ENCODE results near the gene EXOC1.

EXOC1 gene

GRCh38 chr4:55854129-55854528 is 681 bp downstream of the EXOC1 start:
- no peak for DNase-seq

DNA sequence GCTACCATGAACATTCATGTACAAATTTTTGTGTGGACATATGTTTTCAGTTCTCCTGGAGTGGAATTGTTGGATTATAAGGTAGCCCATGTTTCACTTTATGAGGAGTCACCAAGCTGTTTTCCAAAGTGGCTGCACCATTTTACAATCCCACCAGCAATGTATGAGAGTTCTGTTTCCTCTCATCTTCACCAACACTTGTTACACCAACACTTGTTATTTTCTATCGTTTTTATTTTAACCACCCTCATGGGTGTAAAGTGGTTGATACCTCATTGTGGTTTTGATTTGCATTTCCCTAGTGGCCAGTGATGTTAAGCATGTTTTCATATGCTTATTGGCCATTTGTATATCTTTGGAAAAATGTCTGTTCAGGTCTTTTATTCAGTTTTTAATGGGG is 4.1 kb downstream of the EXOC1 start:
- no peak for DNase-seq

- DNase-seq = no peak
These were observed 6.3 kb downstream of the EXOC1 start for GRCh38 chr4:55859711-55860110.

DNA sequence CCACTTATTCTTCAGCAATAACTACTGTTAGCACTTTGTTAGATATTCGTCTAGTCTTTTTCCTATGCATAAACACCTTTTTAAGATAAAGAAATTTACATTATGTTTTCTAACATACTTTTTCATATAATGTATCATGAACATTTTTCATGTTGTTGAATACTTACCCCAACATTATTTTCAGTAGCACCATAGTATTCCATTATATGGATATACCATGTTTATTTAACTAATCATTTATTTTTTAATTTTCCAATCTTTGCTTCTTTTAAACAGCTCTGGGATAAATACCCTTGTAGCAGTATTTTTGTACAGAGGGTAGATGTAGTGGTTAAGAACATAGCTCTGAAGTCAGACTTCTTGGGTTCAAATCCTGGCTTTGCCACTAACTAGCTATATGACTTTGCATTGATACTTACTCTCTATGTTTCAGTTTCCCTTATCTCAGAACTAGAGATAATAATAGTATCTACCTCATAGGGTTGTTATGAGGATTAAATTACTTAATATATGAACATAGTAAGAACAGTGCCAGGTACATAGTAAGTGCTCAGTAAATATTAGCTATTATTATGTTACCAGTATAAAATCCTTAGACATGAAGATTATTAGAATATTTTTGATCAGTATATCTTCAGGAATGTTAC is 11.3 kb downstream of the EXOC1 start:
- no peak for DNase-seq

- DNase-seq = no peak
These were observed 11.9 kb downstream of the EXOC1 start for GRCh38 chr4:55865228-55865806.

DNA sequence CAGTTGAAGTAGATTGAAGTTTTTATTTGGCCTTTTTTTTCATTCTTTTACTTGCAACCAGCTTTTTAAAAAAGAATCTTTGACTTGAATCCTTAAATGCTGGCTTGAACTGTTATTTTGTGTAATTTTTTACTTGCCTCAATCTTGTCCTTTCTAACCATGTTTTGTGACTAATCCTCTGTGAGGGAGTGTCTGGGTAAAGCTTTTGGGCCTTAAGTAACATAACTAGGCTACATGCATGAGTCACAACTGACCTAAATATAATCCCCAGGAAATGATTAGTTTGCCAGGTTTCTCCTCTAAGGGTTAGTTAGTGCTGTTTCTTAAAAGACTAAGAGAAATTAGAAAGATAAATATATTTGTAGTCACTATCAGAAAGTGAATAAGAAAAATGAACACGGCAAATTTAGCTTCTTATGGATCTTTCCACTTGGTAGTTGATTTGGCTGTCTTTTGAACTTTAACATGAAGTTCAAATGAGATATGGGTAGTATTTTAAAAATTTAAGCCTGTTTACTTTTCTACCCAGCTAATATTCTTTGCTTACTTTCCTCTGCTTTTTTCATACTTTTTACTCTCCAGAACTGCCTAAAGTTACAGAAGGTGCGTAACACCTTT is 13.0 kb downstream of the EXOC1 start:
- DNase-seq = no peak

DNA sequence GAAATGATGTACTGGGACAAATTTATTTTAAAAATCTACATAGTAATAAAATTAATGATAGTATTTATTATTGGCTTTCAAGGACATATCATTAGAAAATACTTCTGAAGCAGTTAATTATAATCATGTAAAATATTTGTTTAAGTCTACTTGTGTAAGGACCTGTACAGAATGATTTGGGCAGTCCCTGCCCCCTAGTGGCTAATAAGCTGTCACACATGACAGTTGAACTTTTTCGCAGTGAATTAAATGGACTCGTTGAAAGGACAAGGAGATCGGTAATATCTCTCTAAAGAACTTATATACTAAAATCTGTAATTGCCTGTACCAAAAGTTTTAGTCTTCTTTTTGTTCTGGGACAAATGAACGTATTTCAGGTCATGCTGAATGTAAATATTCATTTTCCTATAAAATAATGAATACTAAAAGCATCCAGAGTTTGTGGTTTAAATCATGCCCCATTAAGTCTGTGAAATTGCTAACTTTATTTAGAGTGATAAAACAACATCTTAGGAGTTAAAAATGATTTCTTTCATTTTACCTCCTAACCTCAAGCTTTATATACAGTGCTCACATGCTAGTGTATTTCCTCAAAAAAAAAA is 13.6 kb downstream of the EXOC1 start:
- DNase-seq = no peak

DNA sequence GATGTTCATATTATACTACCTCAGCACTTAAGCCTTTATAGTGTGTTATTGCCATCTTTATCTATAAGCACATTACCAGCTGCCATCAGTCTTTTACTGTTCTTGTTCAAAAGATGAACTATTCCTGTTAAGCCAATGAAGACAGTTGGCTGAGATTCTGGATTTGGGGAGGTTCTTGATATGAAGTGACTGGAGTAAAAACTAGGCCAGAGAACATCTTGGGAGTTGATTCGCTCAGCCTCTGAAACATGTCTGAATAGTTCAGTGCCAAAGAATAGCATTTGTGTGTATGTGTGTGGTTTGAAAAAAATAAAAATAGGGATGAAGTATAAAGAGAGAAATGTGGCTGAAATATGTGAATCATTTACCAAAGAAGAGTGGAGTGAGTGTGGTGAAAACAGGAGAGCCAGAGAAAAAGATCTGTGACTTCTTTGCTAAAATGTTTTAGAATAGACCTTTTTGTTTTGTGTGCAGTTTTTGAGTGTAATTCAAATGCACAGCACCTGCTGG is 15.2 kb downstream of the EXOC1 start:
- no peak for DNase-seq

- DNase-seq = no peak
These were observed 17.9 kb downstream of the EXOC1 start for GRCh38 chr4:55871299-55871800.

DNA sequence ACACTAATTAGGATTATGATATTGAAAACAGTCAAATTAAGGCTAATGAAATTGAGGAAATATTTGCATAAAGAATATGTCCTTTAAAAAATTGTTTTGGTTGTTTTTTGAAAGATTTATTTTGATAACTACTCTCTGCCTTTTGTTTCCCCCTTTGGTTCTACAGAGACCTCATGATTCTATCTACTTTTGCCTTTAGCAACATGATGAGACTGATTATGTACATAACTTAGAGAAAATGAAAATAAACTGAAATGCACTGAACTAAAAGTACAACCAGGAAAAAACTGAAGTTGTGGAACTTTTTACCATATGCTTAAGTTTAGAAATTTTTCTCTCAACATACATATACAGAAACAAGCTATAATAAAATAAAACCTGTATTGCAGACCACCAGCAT is 21.4 kb downstream of the EXOC1 start:
- DNase-seq = no peak

- no peak for DNase-seq
These were observed 22.9 kb downstream of the EXOC1 start for GRCh38 chr4:55876387-55876786.

GRCh38 chr4:55879224-55879623 is 25.8 kb downstream of the EXOC1 start:
- no peak for DNase-seq

DNA sequence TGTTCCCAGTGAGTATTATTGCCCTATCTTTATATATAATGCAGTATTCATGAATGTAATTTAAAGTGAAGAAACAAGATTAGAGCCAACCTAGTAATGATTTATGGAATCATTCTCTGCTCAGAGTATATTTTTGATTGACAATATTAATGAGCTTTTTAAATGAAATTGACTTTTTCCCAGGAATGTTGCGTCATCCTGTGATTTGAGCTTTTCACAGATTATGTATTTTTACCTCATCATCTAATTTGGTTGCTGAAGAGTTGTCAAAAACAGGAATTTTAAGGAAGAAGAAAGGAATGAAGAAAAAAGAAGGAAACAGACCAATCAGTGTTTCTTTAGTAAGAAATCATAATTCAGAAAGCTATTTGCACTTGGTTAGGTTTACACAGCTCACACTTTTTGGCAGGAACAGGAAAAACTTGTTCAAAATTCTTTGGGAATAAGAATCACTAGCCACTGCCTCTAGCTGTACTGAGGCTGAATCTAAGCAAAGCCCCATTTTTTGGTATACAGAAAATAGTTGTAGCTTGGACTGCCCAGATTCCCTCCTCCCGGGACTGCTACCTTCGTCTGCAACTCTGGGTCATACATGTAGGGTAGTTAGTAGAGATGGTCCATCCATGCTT is 27.3 kb downstream of the EXOC1 start:
- DNase-seq = no peak

DNA sequence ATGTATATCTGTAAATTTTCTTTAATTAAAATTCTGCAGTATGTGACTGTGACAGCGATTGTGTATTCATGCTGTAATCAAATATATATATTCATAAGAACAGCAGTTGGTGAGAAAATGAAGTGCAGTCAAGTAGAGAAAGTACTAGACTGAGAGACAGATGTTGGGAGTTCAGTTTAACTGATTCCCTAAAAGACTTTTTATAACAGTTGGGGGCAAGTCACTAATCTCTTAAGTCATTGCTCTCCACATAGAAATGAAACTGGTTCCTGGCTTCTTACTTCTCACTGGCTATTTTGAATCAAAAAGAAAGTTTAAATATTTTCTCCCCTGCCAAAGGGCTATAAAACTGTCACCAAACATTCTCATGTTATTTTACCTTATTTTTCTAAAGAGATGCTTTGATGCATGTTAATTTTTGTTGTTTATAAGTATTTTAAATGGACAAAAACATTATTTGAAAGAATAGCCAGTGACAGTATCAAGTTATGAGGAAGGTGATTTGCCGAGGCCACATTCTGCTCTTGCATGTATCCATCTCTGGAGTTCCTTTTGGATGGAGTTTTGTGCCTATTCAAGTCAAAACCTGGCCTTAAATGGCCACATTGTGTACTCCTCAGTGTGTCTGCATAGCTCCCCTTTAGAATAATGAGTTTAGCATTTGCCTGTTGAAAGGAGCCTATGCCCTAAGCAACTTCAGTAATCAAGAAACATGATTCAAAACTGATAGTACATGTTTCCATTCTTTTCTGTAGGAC is 30.8 kb downstream of the EXOC1 start:
- DNase-seq = no peak

- DNase-seq = no peak
These were observed 31.4 kb downstream of the EXOC1 start for GRCh38 chr4:55884851-55885219.

DNA sequence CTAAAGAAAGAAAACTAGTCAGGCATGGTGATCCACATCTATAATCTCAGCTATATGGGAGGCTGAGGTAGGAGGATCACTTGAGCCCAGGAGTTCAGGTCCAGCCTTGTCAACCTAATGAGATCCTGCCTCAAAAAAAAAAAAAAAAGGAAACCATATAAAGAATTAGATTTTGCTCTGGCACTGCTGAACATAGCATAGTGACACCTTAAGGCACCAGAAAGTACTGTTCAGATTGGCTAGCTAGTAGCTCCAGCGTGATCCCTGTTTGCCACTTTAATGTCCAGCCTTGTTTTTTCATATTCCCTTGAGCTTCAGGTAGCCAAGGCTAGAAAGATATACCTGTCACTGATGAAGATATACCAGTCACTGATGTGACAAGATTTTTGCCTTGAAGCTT is 34.1 kb downstream of the EXOC1 start:
- no peak for DNase-seq

DNA sequence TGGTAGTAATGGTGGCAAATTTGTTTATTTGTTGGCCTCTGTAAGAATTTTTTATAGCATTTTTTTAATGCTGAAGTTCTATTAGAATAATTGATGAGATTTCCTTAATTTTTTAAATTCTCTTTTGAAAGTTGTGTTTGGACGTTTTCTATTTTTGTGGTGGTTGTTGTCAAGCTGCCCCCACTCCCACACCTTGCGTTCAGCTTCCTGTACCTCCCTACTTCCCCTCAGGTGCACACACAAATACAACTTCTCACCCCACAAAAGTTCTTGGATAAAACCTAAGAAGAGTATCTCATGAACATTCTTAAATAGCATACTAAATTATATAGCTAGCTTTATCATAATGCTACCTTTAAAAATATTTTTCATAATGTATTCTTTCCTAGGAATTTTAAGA is 38.7 kb downstream of the EXOC1 start:
- no peak for DNase-seq

GRCh38 chr4:55896622-55897021 is 43.2 kb downstream of the EXOC1 start:
- no peak for DNase-seq

DNA sequence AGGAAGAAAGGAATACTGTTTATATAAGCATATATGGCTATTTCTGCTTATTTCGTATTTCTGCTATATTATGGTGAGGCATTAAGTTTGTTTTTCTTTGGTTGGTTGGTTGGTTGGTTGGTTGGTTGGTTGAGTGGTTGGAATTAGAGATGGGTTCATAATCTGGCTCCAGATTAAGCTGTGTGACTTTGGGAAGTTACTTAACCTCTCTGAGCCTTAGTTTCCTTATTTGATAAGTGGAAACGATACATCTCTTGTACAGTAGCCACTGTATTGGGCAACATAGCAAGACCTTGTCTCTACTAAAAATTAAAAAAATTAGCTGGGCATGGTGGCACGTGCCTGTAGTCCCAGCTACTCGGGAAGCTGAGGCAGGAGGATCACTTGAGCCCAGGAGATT is 49.2 kb downstream of the EXOC1 start:
- DNase-seq = no peak

DNA sequence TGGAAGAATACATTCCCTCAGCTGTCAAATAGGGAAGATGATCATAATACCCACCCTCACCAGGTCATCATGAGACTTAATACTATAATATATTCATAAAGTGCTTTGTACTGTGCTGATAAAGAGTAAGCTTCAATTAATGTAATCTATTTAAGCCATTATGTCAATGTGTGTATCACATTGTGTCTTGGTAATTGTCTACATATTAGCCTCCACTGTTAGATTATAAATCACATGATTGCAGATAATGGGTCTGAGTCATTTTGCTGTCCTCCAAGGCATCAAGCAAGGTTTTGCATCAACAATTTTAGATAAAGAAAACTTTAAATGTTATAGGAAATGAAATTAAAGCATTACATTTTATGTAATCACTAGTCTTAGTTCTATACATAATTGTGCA is 50.1 kb downstream of the EXOC1 start:
- DNase-seq = no peak

GRCh38 chr4:55904576-55904975 is 51.1 kb downstream of the EXOC1 start:
- no peak for DNase-seq

GRCh38 chr4:55906323-55906722 is 52.9 kb downstream of the EXOC1 start:
- no peak for DNase-seq

GRCh38 chr4:55906989-55907388 is 53.5 kb downstream of the EXOC1 start:
- peak; percentile 7 for DNase-seq

Data from activated T-cell treated with anti-CD3 and anti-CD28 coated beads for 4 hours (primary cell).